ENCODE measurements around the gene EXOSC7.

DNA sequence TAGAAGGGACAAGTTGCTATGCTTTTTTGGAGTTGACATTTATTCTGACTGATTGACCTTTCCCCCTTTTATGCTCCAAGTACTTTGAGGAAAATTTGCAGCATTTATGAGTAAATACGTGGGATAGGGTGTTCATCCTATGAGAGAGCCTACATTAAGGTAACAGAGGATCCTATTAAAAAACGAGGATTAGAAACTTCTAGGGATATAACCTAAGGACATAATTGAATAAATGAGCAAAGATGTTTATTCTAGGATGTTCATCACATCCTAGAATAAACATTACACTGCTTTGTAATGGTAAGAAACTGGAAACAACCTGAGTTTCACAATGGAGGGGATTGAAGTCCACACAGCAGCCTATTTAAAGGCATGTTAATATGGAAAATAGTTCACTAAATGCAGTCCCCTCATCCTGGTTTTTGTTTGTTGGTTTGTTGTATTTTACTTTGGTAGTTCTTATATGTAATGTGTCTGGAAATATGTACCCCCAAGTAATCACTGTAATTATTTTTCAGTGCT, 26.2 kb downstream of the EXOSC7 start:
- TF ChIP-seq, protein P1, sequence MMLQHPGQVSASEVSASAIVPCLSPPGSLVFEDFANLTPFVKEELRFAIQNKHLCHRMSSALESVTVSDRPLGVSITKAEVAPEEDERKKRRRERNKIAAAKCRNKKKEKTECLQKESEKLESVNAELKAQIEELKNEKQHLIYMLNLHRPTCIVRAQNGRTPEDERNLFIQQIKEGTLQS (IDR thresholded peaks at IDR 0.05) = no peak
- TF ChIP-seq, protein P2, sequence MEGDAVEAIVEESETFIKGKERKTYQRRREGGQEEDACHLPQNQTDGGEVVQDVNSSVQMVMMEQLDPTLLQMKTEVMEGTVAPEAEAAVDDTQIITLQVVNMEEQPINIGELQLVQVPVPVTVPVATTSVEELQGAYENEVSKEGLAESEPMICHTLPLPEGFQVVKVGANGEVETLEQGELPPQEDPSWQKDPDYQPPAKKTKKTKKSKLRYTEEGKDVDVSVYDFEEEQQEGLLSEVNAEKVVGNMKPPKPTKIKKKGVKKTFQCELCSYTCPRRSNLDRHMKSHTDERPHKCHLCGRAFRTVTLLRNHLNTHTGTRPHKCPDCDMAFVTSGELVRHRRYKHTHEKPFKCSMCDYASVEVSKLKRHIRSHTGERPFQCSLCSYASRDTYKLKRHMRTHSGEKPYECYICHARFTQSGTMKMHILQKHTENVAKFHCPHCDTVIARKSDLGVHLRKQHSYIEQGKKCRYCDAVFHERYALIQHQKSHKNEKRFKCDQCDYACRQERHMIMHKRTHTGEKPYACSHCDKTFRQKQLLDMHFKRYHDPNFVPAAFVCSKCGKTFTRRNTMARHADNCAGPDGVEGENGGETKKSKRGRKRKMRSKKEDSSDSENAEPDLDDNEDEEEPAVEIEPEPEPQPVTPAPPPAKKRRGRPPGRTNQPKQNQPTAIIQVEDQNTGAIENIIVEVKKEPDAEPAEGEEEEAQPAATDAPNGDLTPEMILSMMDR (IDR thresholded peaks at IDR 0.05; ENCODE audit: low read depth, low read length, missing input control) = no peak
- TF ChIP-seq EGR1 (IDR thresholded peaks at IDR 0.05; ENCODE audit: low read depth in 2 of 2) (peak in 1 of 2 donors; percentile 56), TAF1 (conservative IDR thresholded peaks at IDR 0.05) (no peak), SP1 (IDR thresholded peaks at IDR 0.05) (peak; percentile 79), GABPA (IDR thresholded peaks at IDR 0.05 in 1 of 2, conservative IDR thresholded peaks at IDR 0.05 in 1 of 2) (peak in 1 of 2 donors; percentile 29), RAD21 (IDR thresholded peaks at IDR 0.05) (no peak), HNF4A (conservative IDR thresholded peaks at IDR 0.05) (peak; percentile 88 to 92), JUND (IDR thresholded peaks at IDR 0.05) (peak in 1 of 2 donors; percentile 71)
- TF ChIP-seq, protein P3, sequence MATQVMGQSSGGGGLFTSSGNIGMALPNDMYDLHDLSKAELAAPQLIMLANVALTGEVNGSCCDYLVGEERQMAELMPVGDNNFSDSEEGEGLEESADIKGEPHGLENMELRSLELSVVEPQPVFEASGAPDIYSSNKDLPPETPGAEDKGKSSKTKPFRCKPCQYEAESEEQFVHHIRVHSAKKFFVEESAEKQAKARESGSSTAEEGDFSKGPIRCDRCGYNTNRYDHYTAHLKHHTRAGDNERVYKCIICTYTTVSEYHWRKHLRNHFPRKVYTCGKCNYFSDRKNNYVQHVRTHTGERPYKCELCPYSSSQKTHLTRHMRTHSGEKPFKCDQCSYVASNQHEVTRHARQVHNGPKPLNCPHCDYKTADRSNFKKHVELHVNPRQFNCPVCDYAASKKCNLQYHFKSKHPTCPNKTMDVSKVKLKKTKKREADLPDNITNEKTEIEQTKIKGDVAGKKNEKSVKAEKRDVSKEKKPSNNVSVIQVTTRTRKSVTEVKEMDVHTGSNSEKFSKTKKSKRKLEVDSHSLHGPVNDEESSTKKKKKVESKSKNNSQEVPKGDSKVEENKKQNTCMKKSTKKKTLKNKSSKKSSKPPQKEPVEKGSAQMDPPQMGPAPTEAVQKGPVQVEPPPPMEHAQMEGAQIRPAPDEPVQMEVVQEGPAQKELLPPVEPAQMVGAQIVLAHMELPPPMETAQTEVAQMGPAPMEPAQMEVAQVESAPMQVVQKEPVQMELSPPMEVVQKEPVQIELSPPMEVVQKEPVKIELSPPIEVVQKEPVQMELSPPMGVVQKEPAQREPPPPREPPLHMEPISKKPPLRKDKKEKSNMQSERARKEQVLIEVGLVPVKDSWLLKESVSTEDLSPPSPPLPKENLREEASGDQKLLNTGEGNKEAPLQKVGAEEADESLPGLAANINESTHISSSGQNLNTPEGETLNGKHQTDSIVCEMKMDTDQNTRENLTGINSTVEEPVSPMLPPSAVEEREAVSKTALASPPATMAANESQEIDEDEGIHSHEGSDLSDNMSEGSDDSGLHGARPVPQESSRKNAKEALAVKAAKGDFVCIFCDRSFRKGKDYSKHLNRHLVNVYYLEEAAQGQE (IDR thresholded peaks at IDR 0.05) = peak; percentile 57
- TF ChIP-seq, protein P4, sequence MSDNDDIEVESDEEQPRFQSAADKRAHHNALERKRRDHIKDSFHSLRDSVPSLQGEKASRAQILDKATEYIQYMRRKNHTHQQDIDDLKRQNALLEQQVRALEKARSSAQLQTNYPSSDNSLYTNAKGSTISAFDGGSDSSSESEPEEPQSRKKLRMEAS (IDR thresholded peaks at IDR 0.05) = peak; percentile 74
- TF ChIP-seq, protein P5, sequence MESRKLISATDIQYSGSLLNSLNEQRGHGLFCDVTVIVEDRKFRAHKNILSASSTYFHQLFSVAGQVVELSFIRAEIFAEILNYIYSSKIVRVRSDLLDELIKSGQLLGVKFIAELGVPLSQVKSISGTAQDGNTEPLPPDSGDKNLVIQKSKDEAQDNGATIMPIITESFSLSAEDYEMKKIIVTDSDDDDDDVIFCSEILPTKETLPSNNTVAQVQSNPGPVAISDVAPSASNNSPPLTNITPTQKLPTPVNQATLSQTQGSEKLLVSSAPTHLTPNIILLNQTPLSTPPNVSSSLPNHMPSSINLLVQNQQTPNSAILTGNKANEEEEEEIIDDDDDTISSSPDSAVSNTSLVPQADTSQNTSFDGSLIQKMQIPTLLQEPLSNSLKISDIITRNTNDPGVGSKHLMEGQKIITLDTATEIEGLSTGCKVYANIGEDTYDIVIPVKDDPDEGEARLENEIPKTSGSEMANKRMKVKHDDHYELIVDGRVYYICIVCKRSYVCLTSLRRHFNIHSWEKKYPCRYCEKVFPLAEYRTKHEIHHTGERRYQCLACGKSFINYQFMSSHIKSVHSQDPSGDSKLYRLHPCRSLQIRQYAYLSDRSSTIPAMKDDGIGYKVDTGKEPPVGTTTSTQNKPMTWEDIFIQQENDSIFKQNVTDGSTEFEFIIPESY (IDR thresholded peaks at IDR 0.05) = peak; percentile 44

Data from liver (tissue), 3 donors.